ENCODE data around the gene ABHD17C. TPM values are rescaled to one million over a fixed set of nuclear protein-coding genes. Genes with fewer than 3 reads are reported as not detected.

Gene ABHD17C
- polyA plus RNA-seq, 2 of the 4 experiments (the other 2 are of a cell fraction) = 14.0 to 23.7 TPM

- ATAC-seq = no peak
- CTCF ChIA-PET = interaction anchor here (1.9 to 7.0 kb wide), 3 partner anchors 8 to 302 kb away, joined by 6 to 35 read pairs (median 12); no protein-coding TSS in a partner anchor
- Histone ChIP-seq H3K4me2 (no peak overlapping the region), H3K9me3 (no peaks in the 10 kb centered on the region), H3K4me1 (no peaks in the 10 kb centered on the region), H3K4me3 (no peak overlapping the region), H3K27ac (no peak overlapping the region)
- POLR2A ChIA-PET = no interaction called here
- no peak for FAIRE-seq
- 51% methylated on average over 4 of the region's 4 CpGs for WGBS (ENCODE audit: missing lambda C conversion rate)
- DNase-seq (ENCODE audit: low read depth in 1 of 2, low spot score in 1 of 2) = no peak
- TF ChIP-seq REST (IDR thresholded peaks at IDR 0.05) (no peak), FOXS1 (CRISPR knock-in tag; IDR thresholded peaks at IDR 0.05) (no peak), POLR2AphosphoS2 (conservative IDR thresholded peaks at IDR 0.05; ENCODE audit: low read length) (no peak), CBX2 (IDR thresholded peaks at IDR 0.05; ENCODE audit: borderline replicate concordance, low read depth) (no peak), JUNB (IDR thresholded peaks at IDR 0.05) (no peak), BHLHE40 (IDR thresholded peaks at IDR 0.05; ENCODE audit: low read depth, low read length) (no peak), USF2 (IDR thresholded peaks at IDR 0.05) (no peak)
- TF ChIP-seq, protein P1, sequence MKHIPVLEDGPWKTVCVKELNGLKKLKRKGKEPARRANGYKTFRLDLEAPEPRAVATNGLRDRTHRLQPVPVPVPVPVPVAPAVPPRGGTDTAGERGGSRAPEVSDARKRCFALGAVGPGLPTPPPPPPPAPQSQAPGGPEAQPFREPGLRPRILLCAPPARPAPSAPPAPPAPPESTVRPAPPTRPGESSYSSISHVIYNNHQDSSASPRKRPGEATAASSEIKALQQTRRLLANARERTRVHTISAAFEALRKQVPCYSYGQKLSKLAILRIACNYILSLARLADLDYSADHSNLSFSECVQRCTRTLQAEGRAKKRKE (CRISPR knock-in tag; IDR thresholded peaks at IDR 0.05; ENCODE audit: low read depth) = no peak
- TF ChIP-seq, protein P2, sequence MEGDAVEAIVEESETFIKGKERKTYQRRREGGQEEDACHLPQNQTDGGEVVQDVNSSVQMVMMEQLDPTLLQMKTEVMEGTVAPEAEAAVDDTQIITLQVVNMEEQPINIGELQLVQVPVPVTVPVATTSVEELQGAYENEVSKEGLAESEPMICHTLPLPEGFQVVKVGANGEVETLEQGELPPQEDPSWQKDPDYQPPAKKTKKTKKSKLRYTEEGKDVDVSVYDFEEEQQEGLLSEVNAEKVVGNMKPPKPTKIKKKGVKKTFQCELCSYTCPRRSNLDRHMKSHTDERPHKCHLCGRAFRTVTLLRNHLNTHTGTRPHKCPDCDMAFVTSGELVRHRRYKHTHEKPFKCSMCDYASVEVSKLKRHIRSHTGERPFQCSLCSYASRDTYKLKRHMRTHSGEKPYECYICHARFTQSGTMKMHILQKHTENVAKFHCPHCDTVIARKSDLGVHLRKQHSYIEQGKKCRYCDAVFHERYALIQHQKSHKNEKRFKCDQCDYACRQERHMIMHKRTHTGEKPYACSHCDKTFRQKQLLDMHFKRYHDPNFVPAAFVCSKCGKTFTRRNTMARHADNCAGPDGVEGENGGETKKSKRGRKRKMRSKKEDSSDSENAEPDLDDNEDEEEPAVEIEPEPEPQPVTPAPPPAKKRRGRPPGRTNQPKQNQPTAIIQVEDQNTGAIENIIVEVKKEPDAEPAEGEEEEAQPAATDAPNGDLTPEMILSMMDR (IDR thresholded peaks at IDR 0.05) = no peak
- TF ChIP-seq, protein P3, sequence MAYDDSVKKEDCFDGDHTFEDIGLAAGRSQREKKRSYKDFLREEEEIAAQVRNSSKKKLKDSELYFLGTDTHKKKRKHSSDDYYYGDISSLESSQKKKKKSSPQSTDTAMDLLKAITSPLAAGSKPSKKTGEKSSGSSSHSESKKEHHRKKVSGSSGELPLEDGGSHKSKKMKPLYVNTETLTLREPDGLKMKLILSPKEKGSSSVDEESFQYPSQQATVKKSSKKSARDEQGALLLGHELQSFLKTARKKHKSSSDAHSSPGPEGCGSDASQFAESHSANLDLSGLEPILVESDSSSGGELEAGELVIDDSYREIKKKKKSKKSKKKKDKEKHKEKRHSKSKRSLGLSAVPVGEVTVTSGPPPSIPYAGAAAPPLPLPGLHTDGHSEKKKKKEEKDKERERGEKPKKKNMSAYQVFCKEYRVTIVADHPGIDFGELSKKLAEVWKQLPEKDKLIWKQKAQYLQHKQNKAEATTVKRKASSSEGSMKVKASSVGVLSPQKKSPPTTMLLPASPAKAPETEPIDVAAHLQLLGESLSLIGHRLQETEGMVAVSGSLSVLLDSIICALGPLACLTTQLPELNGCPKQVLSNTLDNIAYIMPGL (CRISPR knock-in tag; IDR thresholded peaks at IDR 0.05; ENCODE audit: borderline replicate concordance) = no peak
These were observed 27.2 kb upstream of the ABHD17C start for GRCh38 chr15:80667936-80668335.

DNA sequence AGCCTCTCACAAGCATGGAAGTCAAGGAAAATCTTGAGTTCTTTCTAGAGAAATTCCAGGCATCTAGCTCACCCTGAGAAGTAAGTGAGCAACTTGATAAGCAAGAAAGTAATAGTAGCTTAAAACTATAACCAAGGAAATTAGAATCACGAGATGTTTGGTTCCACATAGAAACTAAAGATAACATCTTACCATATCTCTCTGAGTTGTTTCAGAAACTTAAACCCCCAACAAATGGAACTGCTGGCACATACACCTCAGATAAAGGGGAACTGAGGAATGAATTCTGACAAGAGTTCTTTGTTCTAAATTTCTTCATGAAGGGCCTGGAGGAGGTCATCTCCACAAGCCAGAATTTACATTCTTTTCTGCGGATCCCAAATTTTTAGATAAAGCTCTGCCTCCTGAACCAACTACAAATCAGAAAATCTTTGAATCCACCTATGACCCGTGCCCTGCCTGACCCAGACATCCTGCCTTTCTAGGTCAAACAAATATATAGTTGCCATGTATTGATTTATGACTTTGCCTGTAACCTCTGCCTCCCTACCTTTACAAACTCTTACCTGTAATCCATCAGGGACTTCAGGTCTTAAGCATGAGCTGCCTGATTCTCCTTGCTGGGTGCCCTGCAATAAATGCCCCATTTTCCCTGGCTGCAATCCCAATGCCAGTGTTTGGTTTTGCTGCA, 26.4 kb upstream of the ABHD17C start:
- DNase-seq (ENCODE audit: low read depth in 1 of 2, low spot score in 1 of 2) (no peak), FAIRE-seq (no peak), ATAC-seq (no peak)
- CTCF ChIA-PET = interaction anchor here (0.6 to 7.0 kb wide), 7 partner anchors 9 to 301 kb away, joined by 3 to 35 read pairs (median 6); partner anchors contain the start of gene CEMIP
- H3K4me3 ChIP-seq = no peak overlapping the region
- no peak for TF ChIP-seq CBX8 (IDR thresholded peaks at IDR 0.05)
- H3K4me1 ChIP-seq = no peaks in the 10 kb centered on the region; the same call in 2 of the 3 replicates
- H3K9me3 ChIP-seq = no peaks in the 10 kb centered on the region
- POLR2A ChIA-PET = no interaction called here
- 46% methylated on average over 3 of the region's 3 CpGs for WGBS (ENCODE audit: missing lambda C conversion rate)
- no peak overlapping the region for H3K4me2 ChIP-seq
- no peak overlapping the region for H3K27ac ChIP-seq

Data from A549 (cell line).